ENCODE results near the gene RPS18. TPM values are rescaled to one million over a fixed set of nuclear protein-coding genes. Genes with fewer than 3 reads are reported as not detected.
A peak's percentile ranks its signal among the peaks of the same experiment; 100 is the strongest.

The RPS18 gene
- total and polyA plus RNA-seq, 2 of the 13 experiments (the other 11 are each of a cell fraction or from before 2014, with no cell fraction given) = 3,896 to 5,806 TPM

GRCh38 chr6:33299237-33299944 is 27.5 kb downstream of the RPS18 start (continued):
- TF ChIP-seq GMEB2 (CRISPR knock-in tag; IDR thresholded peaks at IDR 0.05; ENCODE audit: low read depth) (0 out of 2 replicates have a peak, but pooled peaks have one; percentile 27), ZNF543 (CRISPR knock-in tag; IDR thresholded peaks at IDR 0.05) (0 out of 2 replicates have a peak, but pooled peaks have one; percentile 38), ETV6 (CRISPR knock-in tag; conservative IDR thresholded peaks at IDR 0.05) (no peak), JARID2 (CRISPR knock-in tag; IDR thresholded peaks at IDR 0.05; ENCODE audit: insufficient replicate concordance) (no peak), HINFP (CRISPR knock-in tag; IDR thresholded peaks at IDR 0.05; ENCODE audit: low read depth) (peak; percentile 65; the same call in 1 of the 2 replicates), ZNF33B (CRISPR knock-in tag; IDR thresholded peaks at IDR 0.05) (no peak; the same call in 1 of the 2 replicates), NFE2L2 (IDR thresholded peaks at IDR 0.05; ENCODE audit: low read length) (no peak), ZNF883 (CRISPR knock-in tag; IDR thresholded peaks at IDR 0.05; ENCODE audit: not compliant biosample characterization) (no peak), ZNF891 (CRISPR knock-in tag; IDR thresholded peaks at IDR 0.05) (peak; percentile 69; the same call in 1 of the 2 replicates), ZSCAN5A (CRISPR knock-in tag; IDR thresholded peaks at IDR 0.05; ENCODE audit: borderline replicate concordance) (no peak; the same call in 1 of the 2 replicates), CCDC6 (CRISPR knock-in tag; IDR thresholded peaks at IDR 0.05) (peak; percentile 75), ARID4A (CRISPR knock-in tag; IDR thresholded peaks at IDR 0.05; ENCODE audit: borderline replicate concordance) (peak; percentile 93), ATF2 (CRISPR knock-in tag; IDR thresholded peaks at IDR 0.05) (peak; percentile 86), ZNF350 (CRISPR knock-in tag; IDR thresholded peaks at IDR 0.05; ENCODE audit: borderline replicate concordance, low read depth) (peak; percentile 96; the same call in 1 of the 2 replicates), ZSCAN30 (CRISPR knock-in tag; IDR thresholded peaks at IDR 0.05) (peak; percentile 95), KLF16 (CRISPR knock-in tag; IDR thresholded peaks at IDR 0.05) (peak; percentile 23 to 94; a peak in 3 of 4 replicates), SOX6 (IDR thresholded peaks at IDR 0.05) (no peak), SOX6 (CRISPR knock-in tag; IDR thresholded peaks at IDR 0.05) (peak; percentile 79), PLRG1 (conservative IDR thresholded peaks at IDR 0.05) (no peak)

Data from HepG2 (cell line).